AG04450 (cell line): ENCODE data around the gene SLC25A41. TPM values are rescaled to one million over a fixed set of nuclear protein-coding genes. Genes with fewer than 3 reads are reported as not detected.
"Not testable (repeated sequence)": the region's sequence is repeated elsewhere in the genome, so short reads cannot be mapped to it uniquely, and the experiment has no call there.

Experiments
- CTCF ChIA-PET: fragments of 300-600, 350-600 bp; formaldehyde crosslinking; extraction: SDS; loops from one replicate; lab custom pipeline; 2022; ENCODE audit warnings: antibody characterized with exemption, inconsistent platforms; lab: Charles Lee
- POLR2A ChIA-PET: fragments of 350-600 bp; formaldehyde crosslinking; extraction: SDS; loops from one replicate; lab custom pipeline; 2021; ENCODE audit warnings: antibody characterized with exemption, inconsistent platforms; lab: Yijun Ruan, JAX
- DNase-seq: peaks from one replicate; pipeline ENCODE4 v3.0.0-alpha.2; 2011; ENCODE audit warnings: low read depth, low spot score
- H3K27ac ChIP-seq: one replicate; pipeline ENCODE4 v1.5.1; 2012; ENCODE audit warnings: low read depth, low read length, control low read depth
- H3K27me3 ChIP-seq: one replicate; pipeline ENCODE4 v1.6.0; 2012; ENCODE audit warnings: low read length; ENCODE audit not compliant: control insufficient read depth, insufficient read depth
- H3K4me3 ChIP-seq: 2 replicates; pipeline ENCODE4 v1.5.1; 2011; ENCODE audit warnings: mild to moderate bottlenecking, low read depth, low read length, control low read depth
- H3K9me3 ChIP-seq: 2 replicates; pipeline ENCODE4 v1.5.1; 2012; ENCODE audit warnings: low read length; ENCODE audit not compliant: control insufficient read depth, insufficient read depth
- CTCF ChIP-seq: IDR thresholded peaks from 2 replicates; pipeline ENCODE4 v1.5.1; 2011; ENCODE audit warnings: low read depth, low read length, control low read depth, inconsistent platforms
- polyA plus RNA-seq: library from polyadenylated mRNA; depleted of rRNA; stranded (reverse); fragments of >200 nt; gene quantifications from 2 replicates; pipeline ENCODE4 v1.2.3, GENCODE V29; 2011

SLC25A41 gene
- polyA plus RNA-seq, 1 experiment: not detected

DNA sequence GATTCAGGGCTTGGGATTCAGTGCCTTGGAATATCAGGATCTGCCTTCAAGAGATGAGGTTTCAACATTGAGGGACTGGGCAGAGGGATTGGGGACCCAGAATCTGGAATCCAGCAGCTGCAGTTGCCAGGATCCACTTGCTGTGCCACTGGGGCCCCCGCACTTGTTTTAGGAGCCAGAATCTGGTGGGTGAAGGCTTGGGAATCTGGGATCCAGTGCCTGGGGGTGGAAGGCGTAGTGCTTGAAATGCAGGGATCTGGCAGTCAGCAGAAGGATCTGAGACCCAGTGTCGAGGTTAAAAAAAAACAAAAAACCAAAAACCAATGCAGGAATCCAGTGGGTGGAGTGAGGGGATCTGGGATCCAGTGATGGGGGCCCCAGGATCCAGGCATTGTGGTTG, 7.3 kb upstream of the SLC25A41 start:
- CTCF ChIA-PET: no interaction called here
- Histone ChIP-seq H3K9me3 (no peaks in the 10 kb centered on the region), H3K4me3 (no peak overlapping the region), H3K27ac (no peak overlapping the region), H3K27me3 (no peaks in the 10 kb centered on the region)
- no peak for DNase-seq
- POLR2A ChIA-PET: no interaction called here
- TF ChIP-seq CTCF: no peak

- POLR2A ChIA-PET: no interaction called here
- no peak for DNase-seq
- no peaks in the 10 kb centered on the region for H3K9me3 ChIP-seq
- no peak overlapping the region for H3K27ac ChIP-seq
- TF ChIP-seq CTCF: no peak
- H3K4me3 ChIP-seq: no peak overlapping the region
- CTCF ChIA-PET: no interaction called here
- H3K27me3 ChIP-seq: no peaks in the 10 kb centered on the region
These were observed 6.2 kb upstream of the SLC25A41 start for GRCh38 chr19:6439743-6440142.

- CTCF ChIA-PET: no interaction called here
- no peak for TF ChIP-seq CTCF
- no peak overlapping the region for H3K27ac ChIP-seq
These were observed 398 bp downstream of the SLC25A41 start for GRCh38 chr19:6433165-6433564.

GRCh38 chr19:6431891-6432290, 1.7 kb downstream of the SLC25A41 start:
- POLR2A ChIA-PET: no interaction called here
- CTCF ChIA-PET: interaction anchor here (1.2 kb wide), 1 partner anchor 431 kb away, joined by 4 read pairs; no protein-coding TSS in a partner anchor
- no peak for TF ChIP-seq CTCF

More at GRCh38 chr19:6433165-6433564, 398 bp downstream of the SLC25A41 start:
- no peaks in the 10 kb centered on the region for H3K9me3 ChIP-seq
- POLR2A ChIA-PET: no interaction called here
- H3K27me3 ChIP-seq: peaks cover 3% of the 10 kb centered on the region
- DNase-seq: no peak
- H3K4me3 ChIP-seq: no peak overlapping the region

DNA sequence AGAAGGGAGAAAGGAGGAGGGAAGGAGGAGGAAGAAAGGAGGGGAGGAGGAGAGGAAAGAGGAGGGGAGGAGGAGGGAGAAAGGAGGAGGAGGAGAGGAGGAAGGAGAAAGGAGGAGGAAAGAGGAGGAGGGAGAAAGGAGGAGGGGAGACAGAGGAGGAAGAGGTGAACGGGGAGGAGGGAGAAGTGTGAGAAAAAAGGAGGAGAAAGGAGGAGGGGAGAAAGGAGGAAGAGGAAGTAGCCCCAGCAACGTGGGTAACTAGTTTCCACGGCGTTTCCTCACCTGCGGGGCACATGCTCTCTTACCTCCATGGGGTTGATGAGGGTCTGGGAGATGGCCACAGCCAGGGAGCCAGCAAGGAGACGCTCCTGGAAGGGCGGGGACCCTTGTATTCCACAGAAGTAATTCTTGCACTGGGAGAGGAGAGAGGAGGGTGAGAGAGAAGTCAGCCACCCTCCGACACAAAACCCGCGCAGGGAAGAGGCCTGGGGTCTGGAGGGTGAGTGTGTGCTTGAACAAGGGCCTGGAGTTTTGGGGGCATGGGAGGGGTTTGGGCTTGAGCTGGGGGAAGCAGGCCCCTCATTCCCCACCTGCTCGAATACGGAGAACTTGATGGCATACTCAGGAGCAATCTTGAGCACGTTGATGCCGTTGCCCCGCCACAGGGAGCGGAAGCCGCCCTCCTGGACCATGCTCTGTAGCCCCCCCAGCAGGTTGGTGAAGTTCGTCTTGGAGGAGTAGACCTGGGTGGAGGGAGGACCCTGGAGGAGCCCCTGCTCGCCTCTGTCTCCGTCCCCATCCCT, 3.9 kb downstream of the SLC25A41 start:
- ChIA-PET CTCF (no interaction called here), POLR2A (no interaction called here)
- H3K9me3 ChIP-seq: peaks cover 11% of the 10 kb centered on the region
- H3K27me3 ChIP-seq: peaks cover 3% of the 10 kb centered on the region
- no peak for TF ChIP-seq CTCF
- no peak overlapping the region for H3K27ac ChIP-seq
- no peak for DNase-seq
- no peak overlapping the region for H3K4me3 ChIP-seq

More at GRCh38 chr19:6431891-6432290, 1.7 kb downstream of the SLC25A41 start:
- Histone ChIP-seq H3K27ac (no peak overlapping the region), H3K4me3 (no peak overlapping the region), H3K9me3 (no peaks in the 10 kb centered on the region), H3K27me3 (peaks cover 3% of the 10 kb centered on the region)
- no peak for DNase-seq

DNA sequence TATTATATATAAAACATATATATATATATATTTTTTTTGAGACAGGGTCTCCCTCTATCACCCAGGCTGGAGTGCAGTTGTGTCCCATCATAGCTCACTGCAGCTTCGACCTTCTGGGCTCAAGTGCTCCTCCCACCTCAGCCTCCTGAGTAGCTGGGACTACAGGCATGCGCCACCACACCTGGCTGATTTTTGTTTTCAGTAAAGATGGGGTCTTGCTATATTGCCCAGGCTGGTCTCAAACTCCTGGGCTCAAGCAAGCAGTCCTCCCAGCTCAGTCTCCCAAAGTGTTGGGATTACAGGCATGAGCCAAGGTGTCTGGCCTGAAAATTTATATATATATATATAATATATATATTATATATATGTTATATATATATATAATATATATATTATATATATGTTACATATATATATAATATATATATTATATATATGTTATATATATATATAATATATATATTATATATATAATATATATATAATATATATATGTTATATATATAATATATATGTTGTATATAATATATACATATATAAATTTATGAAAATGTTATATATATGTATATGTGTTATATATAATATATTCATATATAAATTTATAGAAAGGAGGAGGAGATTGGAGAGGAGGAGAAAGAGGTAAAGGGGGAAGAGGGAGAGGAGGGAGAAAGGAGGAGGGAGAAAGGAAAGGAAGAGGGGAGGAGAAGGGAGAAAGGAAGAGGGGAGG, 4.7 kb downstream of the SLC25A41 start:
- DNase-seq, POLR2A ChIA-PET, H3K27ac ChIP-seq, H3K27me3 ChIP-seq, H3K4me3 ChIP-seq, CTCF ChIA-PET: not testable (repeated sequence)
- H3K9me3 ChIP-seq: peaks cover 11% of the 10 kb centered on the region
